Fibroblast of lung (primary cell): ENCODE measurements around the gene ANKRD44.

Experiments
- EZH2 ChIP-seq: IDR thresholded peaks from 2 replicates; pipeline ENCODE4 v1.5.1; 2012; ENCODE audit warnings: low read length, control low read depth, mild to moderate bottlenecking; ENCODE audit errors: missing control alignments
- TF ChIP-seq, protein P1 (sequence below), 2 donors: IDR thresholded peaks in 1 of 2; conservative IDR thresholded peaks in 1 of 2; 1 replicate in 1 of 2; 2 replicates in 1 of 2; pipeline ENCODE4 v1.5.1; 2011 to 2012; ENCODE audit warnings: low read length in 2 of 2, control low read depth in 1 of 2, inconsistent platforms in 1 of 2, low read depth in 1 of 2, mild to moderate bottlenecking in 1 of 2

DNA sequence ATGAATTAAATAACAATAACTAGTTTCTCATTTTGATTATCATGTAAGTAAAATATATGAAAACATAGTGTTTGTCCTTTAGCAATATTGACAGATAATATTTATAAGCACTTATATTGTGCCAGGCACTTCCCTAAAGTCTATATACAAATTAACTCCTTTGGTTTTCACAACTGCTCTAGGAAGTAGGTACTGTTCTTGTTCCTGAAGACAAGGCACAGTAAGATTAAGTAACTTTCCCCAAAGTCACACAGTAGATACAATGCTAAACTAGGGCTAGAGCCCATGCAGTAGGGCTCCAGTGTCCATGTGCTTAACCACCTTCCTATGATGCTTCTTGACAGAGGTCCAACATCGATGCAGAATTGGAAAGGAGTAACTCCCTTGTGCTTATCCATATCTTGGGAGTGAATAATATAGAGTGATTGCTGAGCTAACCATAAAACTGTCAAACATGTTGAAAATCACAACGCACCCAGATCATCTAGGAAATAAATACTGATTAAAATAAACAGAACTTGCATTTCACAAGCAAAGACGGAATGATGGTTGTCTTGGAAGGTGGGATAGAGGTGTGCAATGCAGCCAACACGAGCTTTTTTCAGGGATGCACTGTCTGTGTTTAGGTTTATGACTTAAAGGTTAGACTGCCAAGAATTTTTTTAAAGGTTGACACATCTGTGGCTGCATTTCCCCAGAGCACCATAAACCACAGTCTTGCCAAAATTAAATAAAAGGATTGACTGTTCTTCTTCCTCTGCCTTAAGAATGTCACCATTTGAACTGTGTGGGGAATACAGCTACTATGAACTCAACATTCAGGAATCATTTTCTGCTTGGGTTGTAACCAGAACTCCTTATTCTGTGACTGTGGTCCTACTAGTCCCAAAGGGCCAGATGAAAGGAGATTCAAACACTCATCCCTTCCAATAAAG lies 80.8 kb downstream of the ANKRD44 start:
- TF ChIP-seq, protein P1, sequence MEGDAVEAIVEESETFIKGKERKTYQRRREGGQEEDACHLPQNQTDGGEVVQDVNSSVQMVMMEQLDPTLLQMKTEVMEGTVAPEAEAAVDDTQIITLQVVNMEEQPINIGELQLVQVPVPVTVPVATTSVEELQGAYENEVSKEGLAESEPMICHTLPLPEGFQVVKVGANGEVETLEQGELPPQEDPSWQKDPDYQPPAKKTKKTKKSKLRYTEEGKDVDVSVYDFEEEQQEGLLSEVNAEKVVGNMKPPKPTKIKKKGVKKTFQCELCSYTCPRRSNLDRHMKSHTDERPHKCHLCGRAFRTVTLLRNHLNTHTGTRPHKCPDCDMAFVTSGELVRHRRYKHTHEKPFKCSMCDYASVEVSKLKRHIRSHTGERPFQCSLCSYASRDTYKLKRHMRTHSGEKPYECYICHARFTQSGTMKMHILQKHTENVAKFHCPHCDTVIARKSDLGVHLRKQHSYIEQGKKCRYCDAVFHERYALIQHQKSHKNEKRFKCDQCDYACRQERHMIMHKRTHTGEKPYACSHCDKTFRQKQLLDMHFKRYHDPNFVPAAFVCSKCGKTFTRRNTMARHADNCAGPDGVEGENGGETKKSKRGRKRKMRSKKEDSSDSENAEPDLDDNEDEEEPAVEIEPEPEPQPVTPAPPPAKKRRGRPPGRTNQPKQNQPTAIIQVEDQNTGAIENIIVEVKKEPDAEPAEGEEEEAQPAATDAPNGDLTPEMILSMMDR (conservative IDR thresholded peaks at IDR 0.05 in 1 of 2, IDR thresholded peaks at IDR 0.05 in 1 of 2; ENCODE audit: low read depth in 1 of 2, low read length in 2 of 2), result no peak
- TF ChIP-seq EZH2, result no peak
